Fibroblast of mammary gland (primary cell): ENCODE measurements around the gene SH2D3A.
"Not testable (repeated sequence)": the region's sequence is repeated elsewhere in the genome, so short reads cannot be mapped to it uniquely, and the experiment has no call there.

Source experiments
- DNase-seq: peaks from one replicate; pipeline ENCODE4 v3.0.0-alpha.2; 2010; ENCODE audit warnings: low read depth
- H3K4me3 ChIP-seq: 2 replicates; pipeline ENCODE4 v1.5.1; 2011; ENCODE audit warnings: low read depth, mild to moderate bottlenecking, low read length, moderate library complexity; ENCODE audit not compliant: control insufficient read depth
- CTCF ChIP-seq: conservative IDR thresholded peaks from 2 replicates; pipeline ENCODE4 v1.5.1; 2011; ENCODE audit warnings: low read depth, low read length, inconsistent platforms; ENCODE audit not compliant: control insufficient read depth, insufficient read depth

SH2D3A gene

GRCh38 chr19:6777434-6777833, 10.2 kb upstream of the SH2D3A start:
- no peak overlapping the region for H3K4me3 ChIP-seq
- TF ChIP-seq CTCF, result no peak
- no peak for DNase-seq

DNA sequence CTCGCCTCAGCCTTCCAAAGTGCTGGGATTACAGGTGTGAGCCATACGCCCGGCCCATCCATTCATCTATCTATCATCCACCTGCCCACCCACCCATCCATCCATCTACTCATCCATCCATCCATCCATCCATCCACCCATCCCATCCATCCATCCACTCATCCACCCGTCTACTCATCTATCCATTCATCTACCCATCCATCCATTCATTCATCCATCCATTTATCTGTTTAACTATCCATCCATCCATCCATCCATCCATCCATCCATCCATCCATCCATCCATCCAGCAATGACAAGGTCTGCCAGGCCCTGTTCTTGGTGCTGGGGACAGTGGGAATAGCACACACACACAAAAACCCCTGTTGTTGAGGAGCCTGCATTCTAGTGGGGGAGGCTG, 9.8 kb upstream of the SH2D3A start:
- TF ChIP-seq CTCF, result no peak
- no peak overlapping the region for H3K4me3 ChIP-seq
- no peak for DNase-seq

GRCh38 chr19:6776045-6776444, 8.8 kb upstream of the SH2D3A start:
- H3K4me3 ChIP-seq, DNase-seq: not testable (repeated sequence)

DNA sequence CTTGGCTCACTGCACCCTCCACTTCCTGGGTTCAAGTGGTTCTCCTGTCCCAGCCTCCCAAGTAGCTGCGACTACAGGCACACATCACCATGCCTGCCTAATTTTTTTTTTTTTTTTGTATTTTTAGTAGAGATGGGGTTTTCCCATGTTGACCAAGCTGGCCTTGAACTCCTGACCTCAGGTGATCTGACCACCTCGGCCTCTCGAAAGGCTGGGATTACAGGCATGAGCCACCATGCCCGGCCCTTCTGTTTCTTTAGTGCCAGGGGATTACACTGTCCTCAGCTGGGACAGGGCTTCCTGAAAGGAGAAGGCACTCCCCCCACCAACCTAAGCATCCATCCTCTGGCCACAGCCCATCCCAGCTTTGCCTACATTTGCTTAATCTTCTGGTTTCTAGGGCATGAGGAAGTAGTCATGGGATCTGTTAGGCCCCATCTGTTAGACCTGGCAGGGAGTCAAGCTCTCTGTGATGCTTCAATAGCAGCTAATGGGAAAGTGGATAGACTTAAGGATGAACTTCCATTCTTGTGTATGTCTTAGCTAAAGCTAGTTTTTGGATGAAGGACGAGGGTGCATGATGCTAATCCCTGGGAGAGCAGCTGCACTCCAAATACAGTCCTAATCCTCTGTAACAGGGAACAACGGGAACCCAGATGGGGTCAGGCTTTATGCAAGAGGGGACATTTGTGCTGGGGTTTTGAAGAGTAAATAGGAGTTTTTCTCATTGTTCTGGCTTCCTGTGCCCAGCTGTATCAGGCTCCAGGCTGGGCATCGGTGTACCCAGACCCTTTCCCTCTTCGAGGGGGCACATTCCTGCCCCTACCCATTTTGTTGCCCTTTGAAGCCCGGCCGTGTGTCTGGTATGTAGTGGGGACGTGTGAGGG, 7.8 kb upstream of the SH2D3A start:
- DNase-seq, result no peak
- no peak for TF ChIP-seq CTCF
- H3K4me3 ChIP-seq, result no peak overlapping the region

DNA sequence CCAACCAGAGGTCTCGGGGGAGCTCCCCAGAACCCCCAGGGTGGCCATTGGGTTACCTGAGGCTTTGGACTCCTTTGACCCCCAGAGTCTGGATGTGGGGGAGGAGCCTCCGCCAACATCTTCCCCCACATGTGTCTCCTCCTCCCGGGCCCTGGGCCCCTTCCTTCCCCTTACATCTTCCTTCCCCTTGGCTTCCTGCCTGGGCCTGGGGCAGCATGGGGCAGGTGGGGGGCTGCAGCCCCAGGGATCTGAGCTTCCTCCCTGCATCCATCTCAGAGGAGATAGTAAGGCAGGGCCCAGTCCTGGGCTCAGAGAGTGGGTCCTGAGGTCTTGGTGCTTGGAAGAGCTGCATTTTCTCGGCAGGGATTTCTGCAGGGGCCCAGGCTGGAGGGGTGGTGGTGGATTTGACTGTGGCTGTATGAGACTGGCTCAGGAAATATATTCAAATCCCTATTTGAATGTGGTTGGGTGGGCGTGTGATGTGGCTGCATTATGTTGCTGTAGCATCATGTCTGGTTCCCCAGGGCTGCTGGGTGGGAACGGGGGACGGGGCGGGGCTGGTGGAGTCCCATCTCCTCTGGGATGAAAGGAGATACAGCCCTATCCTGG, 6.2 kb upstream of the SH2D3A start:
- DNase-seq, result no peak
- H3K4me3 ChIP-seq, result no peak overlapping the region
- no peak for TF ChIP-seq CTCF

DNA sequence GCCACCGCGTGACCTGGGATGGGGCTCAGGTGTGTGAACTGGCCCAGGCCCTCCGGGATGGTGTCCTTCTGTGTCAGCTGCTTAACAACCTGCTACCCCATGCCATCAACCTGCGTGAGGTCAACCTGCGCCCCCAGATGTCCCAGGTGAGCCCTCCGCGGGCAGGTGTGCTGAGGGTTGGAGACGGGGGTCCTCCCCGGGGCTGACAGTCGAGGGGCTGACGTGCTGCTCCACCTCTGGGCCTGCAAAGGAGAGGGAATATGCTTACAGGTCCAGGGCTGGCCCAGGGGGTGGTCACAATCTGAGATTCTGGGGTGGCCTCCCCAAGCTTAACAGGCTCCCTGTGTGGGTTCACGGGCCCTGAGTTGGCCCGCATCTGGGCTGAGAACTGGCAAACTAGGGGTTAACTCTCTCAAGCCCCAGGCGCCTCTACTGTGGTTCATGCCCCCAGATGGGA, 5.7 kb upstream of the SH2D3A start:
- DNase-seq, result no peak
- no peak overlapping the region for H3K4me3 ChIP-seq
- TF ChIP-seq CTCF, result no peak
